Measurements from ENCODE around the gene FAT2.

GRCh38 chr5:151602806-151603205 lies 11.7 kb upstream of the FAT2 start:
- TF ChIP-seq POLR2AphosphoS5 (IDR thresholded peaks at IDR 0.05; ENCODE audit: low read depth) (no peak), EZH2 (IDR thresholded peaks at IDR 0.05; ENCODE audit: low read depth, unreplicated experiment) (no peak), JUNB (IDR thresholded peaks at IDR 0.05; ENCODE audit: unreplicated experiment) (no peak), ZNF331 (CRISPR knock-in tag; IDR thresholded peaks at IDR 0.05; ENCODE audit: low read depth) (no peak)
- TF ChIP-seq, protein P1, sequence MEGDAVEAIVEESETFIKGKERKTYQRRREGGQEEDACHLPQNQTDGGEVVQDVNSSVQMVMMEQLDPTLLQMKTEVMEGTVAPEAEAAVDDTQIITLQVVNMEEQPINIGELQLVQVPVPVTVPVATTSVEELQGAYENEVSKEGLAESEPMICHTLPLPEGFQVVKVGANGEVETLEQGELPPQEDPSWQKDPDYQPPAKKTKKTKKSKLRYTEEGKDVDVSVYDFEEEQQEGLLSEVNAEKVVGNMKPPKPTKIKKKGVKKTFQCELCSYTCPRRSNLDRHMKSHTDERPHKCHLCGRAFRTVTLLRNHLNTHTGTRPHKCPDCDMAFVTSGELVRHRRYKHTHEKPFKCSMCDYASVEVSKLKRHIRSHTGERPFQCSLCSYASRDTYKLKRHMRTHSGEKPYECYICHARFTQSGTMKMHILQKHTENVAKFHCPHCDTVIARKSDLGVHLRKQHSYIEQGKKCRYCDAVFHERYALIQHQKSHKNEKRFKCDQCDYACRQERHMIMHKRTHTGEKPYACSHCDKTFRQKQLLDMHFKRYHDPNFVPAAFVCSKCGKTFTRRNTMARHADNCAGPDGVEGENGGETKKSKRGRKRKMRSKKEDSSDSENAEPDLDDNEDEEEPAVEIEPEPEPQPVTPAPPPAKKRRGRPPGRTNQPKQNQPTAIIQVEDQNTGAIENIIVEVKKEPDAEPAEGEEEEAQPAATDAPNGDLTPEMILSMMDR (conservative IDR thresholded peaks at IDR 0.05; ENCODE audit: low read depth in 2 of 2): no peak
- TF ChIP-seq, protein P2, sequence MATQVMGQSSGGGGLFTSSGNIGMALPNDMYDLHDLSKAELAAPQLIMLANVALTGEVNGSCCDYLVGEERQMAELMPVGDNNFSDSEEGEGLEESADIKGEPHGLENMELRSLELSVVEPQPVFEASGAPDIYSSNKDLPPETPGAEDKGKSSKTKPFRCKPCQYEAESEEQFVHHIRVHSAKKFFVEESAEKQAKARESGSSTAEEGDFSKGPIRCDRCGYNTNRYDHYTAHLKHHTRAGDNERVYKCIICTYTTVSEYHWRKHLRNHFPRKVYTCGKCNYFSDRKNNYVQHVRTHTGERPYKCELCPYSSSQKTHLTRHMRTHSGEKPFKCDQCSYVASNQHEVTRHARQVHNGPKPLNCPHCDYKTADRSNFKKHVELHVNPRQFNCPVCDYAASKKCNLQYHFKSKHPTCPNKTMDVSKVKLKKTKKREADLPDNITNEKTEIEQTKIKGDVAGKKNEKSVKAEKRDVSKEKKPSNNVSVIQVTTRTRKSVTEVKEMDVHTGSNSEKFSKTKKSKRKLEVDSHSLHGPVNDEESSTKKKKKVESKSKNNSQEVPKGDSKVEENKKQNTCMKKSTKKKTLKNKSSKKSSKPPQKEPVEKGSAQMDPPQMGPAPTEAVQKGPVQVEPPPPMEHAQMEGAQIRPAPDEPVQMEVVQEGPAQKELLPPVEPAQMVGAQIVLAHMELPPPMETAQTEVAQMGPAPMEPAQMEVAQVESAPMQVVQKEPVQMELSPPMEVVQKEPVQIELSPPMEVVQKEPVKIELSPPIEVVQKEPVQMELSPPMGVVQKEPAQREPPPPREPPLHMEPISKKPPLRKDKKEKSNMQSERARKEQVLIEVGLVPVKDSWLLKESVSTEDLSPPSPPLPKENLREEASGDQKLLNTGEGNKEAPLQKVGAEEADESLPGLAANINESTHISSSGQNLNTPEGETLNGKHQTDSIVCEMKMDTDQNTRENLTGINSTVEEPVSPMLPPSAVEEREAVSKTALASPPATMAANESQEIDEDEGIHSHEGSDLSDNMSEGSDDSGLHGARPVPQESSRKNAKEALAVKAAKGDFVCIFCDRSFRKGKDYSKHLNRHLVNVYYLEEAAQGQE (IDR thresholded peaks at IDR 0.05; ENCODE audit: unreplicated experiment): no peak
